Thyroid gland (tissue), 4 donors: ENCODE measurements around the gene TOPAZ1. TPM values are rescaled to one million over a fixed set of nuclear protein-coding genes. Genes with fewer than 3 reads are reported as not detected.

Source experiments
- DNase-seq, 2 donors: peaks; one replicate each; pipeline ENCODE4 v3.0.0-alpha.2; 2019
- H3K27ac ChIP-seq, 3 donors: fragments of 200-600 bp; sonication (generic); 1 replicate in 2 of 3; 2 replicates in 1 of 3; pipeline ENCODE4 v1.5.1; 2016 to 2019; ENCODE audit warnings: mild to moderate bottlenecking in 1 of 3, moderate library complexity in 1 of 3
- H3K27me3 ChIP-seq: fragments of 200-600 bp; sonication (generic); one replicate; pipeline ENCODE4 v1.5.1; 2019
- H3K36me3 ChIP-seq, 2 donors: fragments of 200-600 bp; sonication (generic); one replicate each; pipeline ENCODE4 v1.5.1; 2016 to 2019
- H3K4me1 ChIP-seq, 2 donors: fragments of 200-600 bp; sonication (generic); one replicate each; pipeline ENCODE4 v1.5.1; 2017 to 2019
- H3K4me3 ChIP-seq, 3 donors: fragments of 200-600 bp; sonication (generic); replicated peaks in 1 of 3; 1 replicate in 2 of 3; 2 replicates in 1 of 3; pipeline ENCODE4 v1.5.1; 2016; ENCODE audit warnings: mild to moderate bottlenecking in 1 of 3
- H3K9me3 ChIP-seq: fragments of 200-600 bp; sonication (generic); one replicate; pipeline ENCODE4 v1.5.1; 2017
- POLR2A ChIP-seq, 2 donors: fragments of 450-650 bp; IDR thresholded peaks; one replicate each; pipeline ENCODE4 v1.6.1; 2017; ENCODE audit warnings: antibody characterized with exemption in 2 of 2, mild to moderate bottlenecking in 2 of 2, moderate library complexity in 1 of 2
- WGBS, 2 donors: methylation state at CpG; one replicate each; pipeline ENCODE4 v1.1.5; 2017; 5-methylcytosine and 5-hydroxymethylcytosine counted together
- intact Hi-C: fragments of 100-400 bp; cut with DNase I; formaldehyde crosslinking; loops from one replicate; pipeline ENCODE4 v1.15.1; 2023
- total RNA-seq, 4 donors: library from RNA; depleted of rRNA; stranded (reverse); fragments of >200 nt; gene quantifications; one replicate each; pipeline ENCODE4 v1.2.3, GENCODE V29; 2016
- TF ChIP-seq, protein P1 (sequence below), 6 experiments: fragments of 200-600 bp in 3 of 6; fragments of 450-650 bp in 3 of 6; sonication (generic) in 3 of 6; IDR thresholded peaks; one replicate each; pipeline ENCODE4 v1.5.1; 2016 to 2019; ENCODE audit warnings: antibody characterized with exemption in 6 of 6, mild to moderate bottlenecking in 2 of 6, inconsistent platforms in 1 of 6, moderate library complexity in 1 of 6

Gene TOPAZ1
- total RNA-seq, 4 donors from 2014 or later = under 0.01 TPM; not detected in 3

DNA sequence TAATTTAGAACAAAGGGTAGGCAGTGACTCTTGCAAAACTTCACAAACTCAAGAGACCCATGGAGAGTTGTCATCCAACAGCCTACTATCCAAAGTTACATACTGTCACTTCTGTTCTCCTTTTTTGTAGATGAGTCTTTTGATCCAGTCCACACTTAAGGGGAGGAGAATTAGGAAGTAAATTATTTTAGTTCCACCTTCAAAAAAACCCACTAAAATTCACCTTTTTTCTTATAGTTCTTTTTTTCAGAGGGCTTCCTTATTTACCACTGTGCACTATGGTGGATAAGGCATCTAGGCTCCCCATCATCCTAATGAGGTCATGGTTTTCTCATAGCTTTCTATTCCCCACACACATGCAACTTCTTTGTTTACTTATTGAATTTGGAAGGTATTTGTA lies 88.3 kb downstream of the TOPAZ1 start:
- H3K9me3 ChIP-seq = no peaks in the 10 kb centered on the region
- H3K4me1 ChIP-seq = no peaks in the 10 kb centered on the region
- H3K27me3 ChIP-seq = no peaks in the 10 kb centered on the region
- H3K27ac ChIP-seq = no peak overlapping the region
- TF ChIP-seq POLR2A (IDR thresholded peaks at IDR 0.05) = no peak
- TF ChIP-seq, protein P1, sequence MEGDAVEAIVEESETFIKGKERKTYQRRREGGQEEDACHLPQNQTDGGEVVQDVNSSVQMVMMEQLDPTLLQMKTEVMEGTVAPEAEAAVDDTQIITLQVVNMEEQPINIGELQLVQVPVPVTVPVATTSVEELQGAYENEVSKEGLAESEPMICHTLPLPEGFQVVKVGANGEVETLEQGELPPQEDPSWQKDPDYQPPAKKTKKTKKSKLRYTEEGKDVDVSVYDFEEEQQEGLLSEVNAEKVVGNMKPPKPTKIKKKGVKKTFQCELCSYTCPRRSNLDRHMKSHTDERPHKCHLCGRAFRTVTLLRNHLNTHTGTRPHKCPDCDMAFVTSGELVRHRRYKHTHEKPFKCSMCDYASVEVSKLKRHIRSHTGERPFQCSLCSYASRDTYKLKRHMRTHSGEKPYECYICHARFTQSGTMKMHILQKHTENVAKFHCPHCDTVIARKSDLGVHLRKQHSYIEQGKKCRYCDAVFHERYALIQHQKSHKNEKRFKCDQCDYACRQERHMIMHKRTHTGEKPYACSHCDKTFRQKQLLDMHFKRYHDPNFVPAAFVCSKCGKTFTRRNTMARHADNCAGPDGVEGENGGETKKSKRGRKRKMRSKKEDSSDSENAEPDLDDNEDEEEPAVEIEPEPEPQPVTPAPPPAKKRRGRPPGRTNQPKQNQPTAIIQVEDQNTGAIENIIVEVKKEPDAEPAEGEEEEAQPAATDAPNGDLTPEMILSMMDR (IDR thresholded peaks at IDR 0.05) = no peak
- H3K36me3 ChIP-seq = no peaks in the 10 kb centered on the region
- no peak overlapping the region for H3K4me3 ChIP-seq
- DNase-seq = no peak
- intact Hi-C loops = loop anchor here (10.0 kb wide), 1 partner anchor 185 kb away; no protein-coding TSS in a partner anchor

DNA sequence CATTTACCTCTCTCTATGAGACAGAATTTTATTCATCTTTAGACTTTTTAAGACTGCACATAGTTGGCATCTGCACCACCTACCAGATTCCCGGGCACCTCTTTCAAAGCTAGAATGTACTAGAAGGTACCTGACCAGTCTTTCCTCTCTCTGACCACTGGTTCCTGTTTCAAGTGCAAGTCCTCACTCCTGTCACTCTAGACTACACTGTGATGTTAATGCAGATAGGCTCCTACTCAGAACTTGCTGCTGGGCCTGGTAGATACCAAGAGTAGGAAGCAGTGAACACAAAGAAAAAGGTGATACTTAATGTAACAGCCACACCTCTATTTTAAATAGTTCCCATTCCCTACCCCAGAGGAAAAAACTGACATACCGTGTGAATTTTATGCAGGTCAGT lies 88.8 kb downstream of the TOPAZ1 start:
- Histone ChIP-seq H3K4me3 (no peak overlapping the region), H3K27ac (no peak overlapping the region), H3K36me3 (no peaks in the 10 kb centered on the region), H3K9me3 (no peaks in the 10 kb centered on the region), H3K27me3 (no peaks in the 10 kb centered on the region), H3K4me1 (no peaks in the 10 kb centered on the region)
- intact Hi-C loops = loop anchor here (10.0 kb wide), 1 partner anchor 184 kb away; no protein-coding TSS in a partner anchor
- DNase-seq = no peak
- 78 to 86% methylated on average over 2 of the region's 2 CpGs for WGBS, 2 donors
- no peak for TF ChIP-seq POLR2A (IDR thresholded peaks at IDR 0.05)
- TF ChIP-seq, protein P1 (IDR thresholded peaks at IDR 0.05) = no peak

- peaks cover 4 to 5% of the 10 kb centered on the region in 2 donors for H3K4me1 ChIP-seq
- H3K9me3 ChIP-seq = no peaks in the 10 kb centered on the region
- intact Hi-C loops = loop anchor here (10.0 kb wide), 1 partner anchor 180 kb away; no protein-coding TSS in a partner anchor
- WGBS, 2 donors = 82 to 89% methylated on average over 2 of the region's 2 CpGs
- TF ChIP-seq, protein P1 (IDR thresholded peaks at IDR 0.05) = no peak
- TF ChIP-seq POLR2A (IDR thresholded peaks at IDR 0.05) = no peak
- H3K27ac ChIP-seq = no peak overlapping the region
- H3K27me3 ChIP-seq = no peaks in the 10 kb centered on the region
- no peak for DNase-seq
- no peaks in the 10 kb centered on the region for H3K36me3 ChIP-seq
- no peak overlapping the region for H3K4me3 ChIP-seq
These were observed 92.6 kb downstream of the TOPAZ1 start for GRCh38 chr3:44334326-44334725.

GRCh38 chr3:44337248-44337785 lies 95.6 kb downstream of the TOPAZ1 start:
- 54 to 58% methylated on average over 5 of the region's 5 CpGs for WGBS, 2 donors
- DNase-seq = no peak
- H3K4me3 ChIP-seq = peak overlapping the region in 2 of 3 donors; percentile 55 to 90
- intact Hi-C loops = loop anchor here (10.0 kb wide), 1 partner anchor 177 kb away; no protein-coding TSS in a partner anchor
- no peaks in the 10 kb centered on the region for H3K9me3 ChIP-seq
- no peaks in the 10 kb centered on the region for H3K36me3 ChIP-seq
- H3K27ac ChIP-seq = peak overlapping the region; percentile 61 to 99 (median 90)
- peaks cover 4 to 22% of the 10 kb centered on the region in 2 donors for H3K4me1 ChIP-seq
- H3K27me3 ChIP-seq = no peaks in the 10 kb centered on the region
- TF ChIP-seq, protein P1 (IDR thresholded peaks at IDR 0.05) = no peak
- TF ChIP-seq POLR2A (IDR thresholded peaks at IDR 0.05) = no peak

DNA sequence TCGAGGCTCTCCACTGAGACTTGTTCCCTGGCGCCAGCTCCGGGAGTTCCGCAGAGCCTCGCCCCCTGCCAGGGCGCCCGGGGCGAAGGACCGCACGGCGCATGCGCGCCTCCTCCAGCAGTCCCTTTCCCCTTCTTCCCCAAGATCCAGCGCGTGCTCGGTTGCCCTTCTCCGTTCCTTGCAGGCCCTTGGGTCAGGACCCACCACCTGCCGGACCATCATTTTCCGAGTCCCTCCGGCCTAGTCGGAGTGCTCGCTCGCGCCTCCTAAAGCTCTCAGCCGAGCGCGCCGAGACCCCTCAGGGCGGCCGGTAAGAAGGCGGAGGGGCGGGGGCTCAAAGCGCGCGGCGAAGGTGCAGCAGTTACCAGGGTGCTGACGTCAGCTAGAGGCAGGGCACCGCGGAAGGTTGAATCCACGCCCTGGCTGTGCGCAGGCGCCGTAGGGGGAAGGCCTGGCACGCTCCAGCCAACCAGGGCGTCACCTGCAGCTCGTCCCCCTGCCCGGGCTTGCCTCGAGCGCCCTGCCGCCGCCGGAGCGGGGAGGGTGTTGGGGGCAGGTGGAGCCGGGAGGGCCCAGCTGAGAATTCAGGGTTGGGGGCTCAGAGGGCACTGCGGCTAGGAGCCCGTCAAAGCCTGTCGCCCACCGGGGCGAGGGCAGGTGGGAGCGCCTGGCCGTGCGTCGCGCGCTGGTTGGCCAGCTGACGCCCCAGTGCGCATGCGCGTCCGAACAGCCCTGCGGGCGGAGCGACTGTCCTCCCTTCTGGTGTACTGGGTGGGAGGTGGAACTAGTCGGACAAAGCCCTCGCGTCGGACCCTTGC lies 96.5 kb downstream of the TOPAZ1 start, which contains the start of gene TCAIM:
TSS of gene TCAIM (plus strand) at position 757 of the 818 bp plus-strand sequence. CDS start 16,017 bp downstream, outside the sequence.
- TF ChIP-seq, protein P1 (IDR thresholded peaks at IDR 0.05) = peak in 1 of 6 experiments; percentile 24
- TF ChIP-seq POLR2A (IDR thresholded peaks at IDR 0.05) = peak; percentile 63 to 93
- Histone ChIP-seq H3K27me3 (no peaks in the 10 kb centered on the region), H3K4me3 (peak within 1 kb of the TSS; percentile 34 to 90 (median 55)), H3K27ac (peak within 1 kb of the TSS; percentile 61 to 99 (median 90)), H3K9me3 (no peaks in the 10 kb centered on the region), H3K36me3 (no peaks in the 10 kb centered on the region), H3K4me1 (peaks cover 10 to 26% of the 10 kb centered on the region in 2 donors)
- 1% methylated on average over 18 to 47 of the region's 77 CpGs for WGBS, 2 donors
- intact Hi-C loops = loop anchor here (10.0 kb wide), 1 partner anchor 177 kb away; no protein-coding TSS in a partner anchor
- DNase-seq = peak; percentile 99
